Stimulated activated CD8-positive, alpha-beta memory T cell treated with anti-CD3 and anti-CD28 coated beads, Interleukin-4, amount 100 ng/mL, for 1 hour (primary cell): ENCODE data around the gene CHRDL1.
"Not testable (repeated sequence)": the region's sequence is repeated elsewhere in the genome, so short reads cannot be mapped to it uniquely, and the experiment has no call there.

Experiments
- DNase-seq, 2 donors: peaks; one replicate each; pipeline ENCODE4 v3.0.0-alpha.2; 2020; ENCODE audit warnings: low read depth in 2 of 2, low spot score in 1 of 2

The CHRDL1 gene

DNA sequence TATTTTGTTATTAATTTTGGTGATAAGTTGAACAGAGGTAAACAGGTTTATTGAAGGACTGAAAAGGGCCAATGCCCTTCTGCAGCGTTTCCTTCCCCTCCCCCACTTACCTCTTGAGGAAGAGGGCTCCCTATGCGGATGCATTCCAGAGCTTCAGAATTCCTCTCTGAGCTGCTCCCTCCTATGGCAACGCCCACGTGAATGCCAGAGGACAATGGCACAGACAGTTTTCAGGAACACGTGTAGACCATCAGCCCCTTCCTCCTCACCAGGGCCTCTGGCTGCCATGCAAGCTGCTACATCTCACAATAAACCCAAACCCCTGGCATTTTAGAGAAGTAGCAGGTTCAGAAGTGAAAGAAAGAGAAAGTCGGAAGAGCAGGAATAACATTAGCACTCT lies 127.9 kb downstream of the CHRDL1 start:
- no peak for DNase-seq

DNA sequence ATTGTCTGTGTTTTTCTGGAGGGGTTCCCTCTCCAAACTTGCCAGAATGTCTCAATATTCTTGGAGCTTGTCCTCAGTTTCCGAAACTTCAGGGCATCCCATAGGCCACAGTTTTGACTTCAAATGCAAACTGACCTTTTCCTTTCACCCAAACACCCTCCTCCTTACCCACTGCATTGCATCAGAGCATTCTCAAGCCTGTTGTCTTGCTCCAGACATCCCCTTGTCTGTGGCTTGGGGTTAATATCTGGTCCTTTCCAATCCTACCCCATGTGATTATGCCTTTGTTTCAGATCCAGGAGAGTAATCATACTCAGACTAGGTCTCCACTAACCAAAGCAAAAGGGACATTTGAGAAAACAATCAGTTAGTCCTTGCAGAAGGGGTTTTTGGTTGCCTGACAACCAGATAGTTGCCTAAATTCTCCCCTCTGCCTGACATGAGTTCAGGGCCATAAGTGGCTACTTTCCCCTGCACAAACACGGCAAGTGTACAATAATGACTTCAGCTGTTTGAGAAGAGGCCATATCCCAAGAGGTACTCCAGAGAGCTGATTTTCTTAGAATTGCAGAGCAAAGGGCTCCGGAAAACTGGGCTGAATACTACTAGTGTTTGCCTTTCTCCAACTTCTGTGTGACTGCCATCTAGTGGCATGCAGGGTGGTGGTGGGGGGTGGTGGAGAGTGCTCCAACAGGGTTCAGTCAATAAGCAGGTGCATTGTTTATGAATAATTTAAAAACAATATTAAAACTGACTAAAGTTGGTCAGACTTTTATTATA lies 130.2 kb downstream of the CHRDL1 start:
- no peak for DNase-seq

GRCh38 chrX:110657073-110657472 lies 138.5 kb downstream of the CHRDL1 start:
- DNase-seq: no peak

DNA sequence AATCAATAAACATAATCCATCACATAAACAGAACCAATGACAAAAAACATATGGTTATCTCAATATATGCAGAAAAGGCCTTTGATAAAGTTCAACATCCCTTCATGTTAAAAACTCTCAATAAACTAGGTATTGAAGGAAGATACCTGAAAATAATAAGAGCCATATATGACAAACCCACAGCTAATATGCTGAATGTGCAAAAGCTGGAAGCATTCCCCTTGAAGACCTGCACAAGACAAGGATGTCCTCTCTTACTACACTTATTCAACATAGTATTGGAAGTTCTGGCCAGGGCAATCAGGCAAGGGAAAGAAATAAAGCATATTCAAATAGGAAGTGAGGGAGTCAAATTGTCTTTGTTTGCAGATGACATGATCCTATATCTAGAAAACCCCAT lies 141.3 kb downstream of the CHRDL1 start:
- DNase-seq: not testable (repeated sequence)

DNA sequence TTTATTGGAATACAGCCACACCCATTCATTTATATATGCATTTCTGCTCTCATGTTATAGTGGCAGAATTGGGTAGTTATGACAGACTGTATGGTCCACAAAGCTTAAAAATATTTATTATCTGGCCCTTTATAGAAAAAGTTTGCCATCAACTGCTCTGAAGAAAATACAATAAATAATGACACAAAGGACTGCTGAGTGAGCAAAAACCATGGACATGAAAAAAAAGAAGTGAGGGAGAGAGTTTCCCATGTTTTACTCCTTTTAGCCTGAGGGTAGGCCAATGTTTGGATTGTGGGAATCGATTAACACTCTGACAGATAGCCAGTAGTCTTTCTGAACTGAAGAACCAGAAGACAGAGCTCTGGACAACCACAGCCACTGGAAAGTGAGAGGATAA lies 149.2 kb downstream of the CHRDL1 start:
- no peak for DNase-seq
